ENCODE measurements around the gene PMCH.

PMCH gene

DNA sequence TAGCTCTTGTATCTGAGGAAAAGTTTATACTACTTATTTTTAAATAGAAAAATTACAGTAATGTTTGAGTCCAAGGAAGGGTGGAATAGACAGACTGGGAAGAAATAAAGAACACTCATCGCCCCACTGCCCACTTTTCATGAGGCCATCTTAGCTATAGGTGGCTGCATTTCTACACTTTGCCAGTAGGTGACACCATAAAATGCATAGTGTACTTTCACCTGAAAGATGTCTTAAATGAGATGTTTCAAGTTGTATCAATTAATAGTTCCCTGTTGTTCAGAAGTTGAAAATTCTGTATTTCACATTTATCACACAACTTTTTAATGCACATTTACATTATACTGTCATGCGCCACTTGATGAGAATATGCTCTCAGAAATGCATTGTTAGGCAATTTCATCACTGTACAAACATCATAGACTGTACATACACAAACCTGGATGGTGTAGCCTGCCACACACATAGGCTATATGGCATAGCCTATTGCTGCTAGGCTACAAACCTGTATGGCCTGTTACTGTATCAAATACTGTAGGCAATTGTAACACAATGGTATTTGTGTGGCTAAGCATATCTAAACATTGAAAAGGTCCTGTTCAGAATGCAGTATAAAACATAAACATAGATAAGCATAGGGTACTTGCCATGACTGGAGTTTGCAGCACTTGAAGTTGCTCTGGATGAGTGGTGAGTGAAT is 27.6 kb downstream of the PMCH start:
- TF ChIP-seq RAD21 (IDR thresholded peaks at IDR 0.05; ENCODE audit: low read depth) (peak; percentile 40; the same call in 1 of the 2 replicates), EGR1 (IDR thresholded peaks at IDR 0.05) (no peak)

DNA sequence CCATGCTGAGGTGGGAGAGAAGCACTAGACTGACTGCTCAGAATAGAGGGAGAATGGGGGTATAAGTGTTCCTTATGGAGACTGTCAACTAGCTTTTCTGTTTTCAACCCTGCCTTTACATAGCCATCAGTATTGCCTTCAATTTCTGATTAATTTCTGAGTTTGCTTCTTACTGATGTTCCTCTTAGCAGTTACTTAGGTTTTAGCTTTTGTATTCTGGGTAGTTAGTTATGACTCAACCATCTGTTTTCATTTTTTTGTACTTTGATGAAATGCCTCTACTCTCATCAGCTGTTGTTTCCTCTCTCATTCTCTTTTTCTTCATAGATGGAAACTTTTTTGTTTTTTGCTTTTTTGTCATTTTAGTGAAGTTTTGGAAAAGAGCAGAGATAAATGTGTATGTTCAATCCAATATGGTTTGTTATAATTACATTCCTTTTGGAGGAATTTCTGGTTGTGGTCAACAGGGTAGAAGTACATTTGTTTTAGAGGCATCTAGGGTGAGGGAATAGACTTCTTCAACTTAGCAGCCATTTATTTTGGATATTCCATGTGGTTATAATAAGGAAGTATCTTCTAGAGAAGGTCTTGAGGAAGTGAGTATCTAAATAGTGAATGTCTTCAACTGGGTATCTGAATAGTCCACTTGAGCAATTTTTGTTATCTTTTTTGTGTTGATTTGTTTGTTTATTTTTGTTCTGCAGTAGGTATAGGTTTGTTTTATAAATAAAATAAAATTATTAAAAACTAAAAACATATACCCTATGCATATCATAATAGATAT is 29.6 kb downstream of the PMCH start:
- no peak for TF ChIP-seq RAD21 (IDR thresholded peaks at IDR 0.05; ENCODE audit: low read depth)
- TF ChIP-seq TCF12 (IDR thresholded peaks at IDR 0.05; ENCODE audit: low read depth) = no peak
- TF ChIP-seq, protein P1, sequence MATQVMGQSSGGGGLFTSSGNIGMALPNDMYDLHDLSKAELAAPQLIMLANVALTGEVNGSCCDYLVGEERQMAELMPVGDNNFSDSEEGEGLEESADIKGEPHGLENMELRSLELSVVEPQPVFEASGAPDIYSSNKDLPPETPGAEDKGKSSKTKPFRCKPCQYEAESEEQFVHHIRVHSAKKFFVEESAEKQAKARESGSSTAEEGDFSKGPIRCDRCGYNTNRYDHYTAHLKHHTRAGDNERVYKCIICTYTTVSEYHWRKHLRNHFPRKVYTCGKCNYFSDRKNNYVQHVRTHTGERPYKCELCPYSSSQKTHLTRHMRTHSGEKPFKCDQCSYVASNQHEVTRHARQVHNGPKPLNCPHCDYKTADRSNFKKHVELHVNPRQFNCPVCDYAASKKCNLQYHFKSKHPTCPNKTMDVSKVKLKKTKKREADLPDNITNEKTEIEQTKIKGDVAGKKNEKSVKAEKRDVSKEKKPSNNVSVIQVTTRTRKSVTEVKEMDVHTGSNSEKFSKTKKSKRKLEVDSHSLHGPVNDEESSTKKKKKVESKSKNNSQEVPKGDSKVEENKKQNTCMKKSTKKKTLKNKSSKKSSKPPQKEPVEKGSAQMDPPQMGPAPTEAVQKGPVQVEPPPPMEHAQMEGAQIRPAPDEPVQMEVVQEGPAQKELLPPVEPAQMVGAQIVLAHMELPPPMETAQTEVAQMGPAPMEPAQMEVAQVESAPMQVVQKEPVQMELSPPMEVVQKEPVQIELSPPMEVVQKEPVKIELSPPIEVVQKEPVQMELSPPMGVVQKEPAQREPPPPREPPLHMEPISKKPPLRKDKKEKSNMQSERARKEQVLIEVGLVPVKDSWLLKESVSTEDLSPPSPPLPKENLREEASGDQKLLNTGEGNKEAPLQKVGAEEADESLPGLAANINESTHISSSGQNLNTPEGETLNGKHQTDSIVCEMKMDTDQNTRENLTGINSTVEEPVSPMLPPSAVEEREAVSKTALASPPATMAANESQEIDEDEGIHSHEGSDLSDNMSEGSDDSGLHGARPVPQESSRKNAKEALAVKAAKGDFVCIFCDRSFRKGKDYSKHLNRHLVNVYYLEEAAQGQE (IDR thresholded peaks at IDR 0.05; ENCODE audit: low read depth) = no peak
- TF ChIP-seq ZBTB7A (IDR thresholded peaks at IDR 0.05; ENCODE audit: low read depth) = no peak
- TF ChIP-seq TAF1 (IDR thresholded peaks at IDR 0.05; ENCODE audit: low read depth) = no peak
- TF ChIP-seq FOXM1 (IDR thresholded peaks at IDR 0.05; ENCODE audit: borderline replicate concordance, low read depth) = no peak
- TF ChIP-seq EGR1 (IDR thresholded peaks at IDR 0.05) = no peak
- no peak for TF ChIP-seq TEAD4 (IDR thresholded peaks at IDR 0.05)
- TF ChIP-seq, protein P2, sequence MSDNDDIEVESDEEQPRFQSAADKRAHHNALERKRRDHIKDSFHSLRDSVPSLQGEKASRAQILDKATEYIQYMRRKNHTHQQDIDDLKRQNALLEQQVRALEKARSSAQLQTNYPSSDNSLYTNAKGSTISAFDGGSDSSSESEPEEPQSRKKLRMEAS (IDR thresholded peaks at IDR 0.05) = no peak
- TF ChIP-seq, protein P3, sequence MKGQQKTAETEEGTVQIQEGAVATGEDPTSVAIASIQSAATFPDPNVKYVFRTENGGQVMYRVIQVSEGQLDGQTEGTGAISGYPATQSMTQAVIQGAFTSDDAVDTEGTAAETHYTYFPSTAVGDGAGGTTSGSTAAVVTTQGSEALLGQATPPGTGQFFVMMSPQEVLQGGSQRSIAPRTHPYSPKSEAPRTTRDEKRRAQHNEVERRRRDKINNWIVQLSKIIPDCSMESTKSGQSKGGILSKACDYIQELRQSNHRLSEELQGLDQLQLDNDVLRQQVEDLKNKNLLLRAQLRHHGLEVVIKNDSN (IDR thresholded peaks at IDR 0.05) = no peak
- TF ChIP-seq CREB1 (IDR thresholded peaks at IDR 0.05; ENCODE audit: low read depth) = no peak
- TF ChIP-seq NFIC (IDR thresholded peaks at IDR 0.05) = no peak
- TF ChIP-seq CEBPB (IDR thresholded peaks at IDR 0.05) = no peak
- TF ChIP-seq YY1 (IDR thresholded peaks at IDR 0.05; ENCODE audit: low read depth) = no peak

DNA sequence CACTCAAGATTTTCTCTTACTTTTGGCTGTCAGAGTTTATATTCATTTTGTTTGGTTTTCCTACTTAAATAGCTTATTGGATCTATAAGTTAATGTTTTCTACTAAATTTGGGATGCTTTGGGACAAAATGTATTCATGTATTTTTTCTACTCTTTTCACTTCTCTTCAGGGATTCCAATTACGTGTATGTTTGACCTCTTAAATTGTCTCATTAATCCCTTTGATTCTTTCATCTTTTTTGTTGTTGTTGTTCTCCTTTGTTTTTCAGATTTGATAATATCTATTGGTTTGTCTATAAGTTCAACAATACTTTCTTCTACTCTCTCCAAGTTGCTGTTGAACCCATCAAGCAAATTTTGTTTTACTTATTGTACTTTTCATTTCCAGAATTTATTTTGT is 34.2 kb downstream of the PMCH start:
- no peak for TF ChIP-seq NFIC (IDR thresholded peaks at IDR 0.05)
- TF ChIP-seq ZBTB7A (IDR thresholded peaks at IDR 0.05; ENCODE audit: low read depth) = no peak
- TF ChIP-seq, protein P3 (IDR thresholded peaks at IDR 0.05) = no peak
- no peak for TF ChIP-seq CEBPB (IDR thresholded peaks at IDR 0.05)
- no peak for TF ChIP-seq YY1 (IDR thresholded peaks at IDR 0.05; ENCODE audit: low read depth)
- no peak for TF ChIP-seq TCF12 (IDR thresholded peaks at IDR 0.05; ENCODE audit: low read depth)
- TF ChIP-seq, protein P2 (IDR thresholded peaks at IDR 0.05) = no peak
- TF ChIP-seq CREB1 (IDR thresholded peaks at IDR 0.05; ENCODE audit: low read depth) = no peak
